SU-DHL-6 (cell line): ENCODE results near the gene CEACAM18.

Experiments
- H2AFZ ChIP-seq: fragments of 200-600 bp; sonication (generic); 2 replicates; pipeline ENCODE4 v1.6.1; 2014; ENCODE audit warnings: low read depth, mild to moderate bottlenecking, moderate library complexity, mixed read lengths, antibody characterized with exemption, low read length; ENCODE audit not compliant: severe bottlenecking
- H3F3A ChIP-seq: fragments of 200-600 bp; shearing (Covaris generic); 2 replicates; pipeline ENCODE4 v1.6.0; 2016; ENCODE audit warnings: antibody characterized with exemption, mild to moderate bottlenecking; ENCODE audit not compliant: insufficient read depth
- H3K27ac ChIP-seq: fragments of 200-600 bp; sonication (generic); 2 replicates; pipeline ENCODE4 v1.5.1; 2016; ENCODE audit warnings: low read depth, mild to moderate bottlenecking, low read length, moderate library complexity, mixed read lengths
- H3K27me3 ChIP-seq: fragments of 200-600 bp; sonication (generic), shearing (Covaris generic); 2 replicates; pipeline ENCODE4 v1.6.0; 2014; ENCODE audit warnings: mild to moderate bottlenecking, low read length
- H3K36me3 ChIP-seq: fragments of 200-600 bp; sonication (generic); 2 replicates; pipeline ENCODE4 v1.6.1; 2014; ENCODE audit warnings: mild to moderate bottlenecking, low read length, mixed read lengths
- H3K4me2 ChIP-seq: fragments of 300-600, 200-600 bp; shearing (Covaris generic), sonication (generic); 2 replicates; pipeline ENCODE4 v1.6.0; 2014; ENCODE audit warnings: low read length, low read depth, mild to moderate bottlenecking; ENCODE audit not compliant: poor library complexity, severe bottlenecking
- H3K4me3 ChIP-seq: fragments of 200-600 bp; sonication (generic); 2 replicates; pipeline ENCODE4 v1.5.1; 2014; ENCODE audit warnings: antibody characterized with exemption, low read length, mild to moderate bottlenecking, mixed read lengths; ENCODE audit not compliant: insufficient read depth, poor library complexity, severe bottlenecking
- H3K79me2 ChIP-seq: fragments of 200-600 bp; sonication (generic); 2 replicates; pipeline ENCODE4 v1.6.1; 2014; ENCODE audit warnings: mild to moderate bottlenecking, low read length, moderate library complexity; ENCODE audit not compliant: insufficient read depth
- H3K9ac ChIP-seq: fragments of 200-600 bp; sonication (generic); 2 replicates; pipeline ENCODE4 v1.7.0; 2014; ENCODE audit warnings: mild to moderate bottlenecking, low read length
- H3K9me2 ChIP-seq: fragments of 200-600 bp; sonication (generic); replicated peaks from 2 replicates; pipeline ENCODE4 v1.6.1; 2014; ENCODE audit warnings: low read length; ENCODE audit not compliant: insufficient read depth
- H3K9me3 ChIP-seq: fragments of 200-600 bp; sonication (generic); 2 replicates; pipeline ENCODE4 v1.6.1; 2014; ENCODE audit warnings: low read length, mixed read lengths; ENCODE audit not compliant: insufficient read depth
- H4K20me1 ChIP-seq: fragments of 200-600 bp; sonication (generic); 2 replicates; pipeline ENCODE4 v1.6.1; 2014; ENCODE audit warnings: low read depth, mild to moderate bottlenecking, antibody characterized with exemption, low read length, moderate library complexity, mixed read lengths
- CTCF ChIP-seq: fragments of 200-600 bp; sonication (generic); IDR thresholded peaks from one replicate; pipeline ENCODE4 v1.5.1; 2017; ENCODE audit warnings: antibody characterized with exemption, mild to moderate bottlenecking, low read length, moderate library complexity; ENCODE audit not compliant: insufficient read depth, poor library complexity, severe bottlenecking
- EZH2phosphoT487 ChIP-seq: fragments of 200-600 bp; sonication (generic), shearing (Covaris generic); conservative IDR thresholded peaks from 2 replicates; pipeline ENCODE4 v1.6.1; 2018; ENCODE audit warnings: mild to moderate bottlenecking, antibody characterized with exemption, low read length, moderate library complexity, mixed read lengths

Gene CEACAM18

GRCh38 chr19:51529301-51529700 is 51.0 kb downstream of the CEACAM18 start:
- Histone ChIP-seq H3K27me3 (no peaks in the 10 kb centered on the region), H3K9me3 (no peaks in the 10 kb centered on the region), H3F3A (no peaks in the 10 kb centered on the region), H3K4me3 (no peak overlapping the region), H3K27ac (no peak overlapping the region), H3K79me2 (no peaks in the 10 kb centered on the region), H3K9me2 (no peaks in the 10 kb centered on the region), H3K9ac (no peak overlapping the region), H2AFZ (no peak overlapping the region), H3K4me2 (no peak overlapping the region), H4K20me1 (no peaks in the 10 kb centered on the region), H3K36me3 (no peaks in the 10 kb centered on the region)
- TF ChIP-seq EZH2phosphoT487, result no peak
- no peak for TF ChIP-seq CTCF

- Histone ChIP-seq H3K9ac (no peak overlapping the region), H4K20me1 (no peaks in the 10 kb centered on the region), H3K27ac (no peak overlapping the region), H3K27me3 (no peaks in the 10 kb centered on the region), H3K4me3 (no peak overlapping the region), H3K36me3 (no peaks in the 10 kb centered on the region), H3F3A (no peaks in the 10 kb centered on the region), H3K9me2 (no peaks in the 10 kb centered on the region), H2AFZ (no peak overlapping the region), H3K79me2 (no peaks in the 10 kb centered on the region), H3K9me3 (no peaks in the 10 kb centered on the region), H3K4me2 (no peak overlapping the region)
- TF ChIP-seq CTCF (no peak), EZH2phosphoT487 (no peak)
These were observed 52.3 kb downstream of the CEACAM18 start for GRCh38 chr19:51530616-51531015.

- H3K27ac ChIP-seq, result no peak within 1 kb of the TSS
- H2AFZ ChIP-seq, result no peak within 1 kb of the TSS
- no peak within 1 kb of the TSS for H3K4me2 ChIP-seq
- no peaks in the 10 kb centered on the region for H3K27me3 ChIP-seq
- no peaks in the 10 kb centered on the region for H3F3A ChIP-seq
- no peaks in the 10 kb centered on the region for H3K9me3 ChIP-seq
- no peaks in the 10 kb centered on the region for H4K20me1 ChIP-seq
- no peaks in the 10 kb centered on the region for H3K79me2 ChIP-seq
- TF ChIP-seq CTCF, result no peak
- no peak for TF ChIP-seq EZH2phosphoT487
- H3K9ac ChIP-seq, result no peak within 1 kb of the TSS
- H3K9me2 ChIP-seq, result no peaks in the 10 kb centered on the region
- no peaks in the 10 kb centered on the region for H3K36me3 ChIP-seq
- no peak within 1 kb of the TSS for H3K4me3 ChIP-seq
These were observed 53.3 kb downstream of the CEACAM18 start, which contains the start of gene SIGLEC6 for GRCh38 chr19:51531349-51532315. SIGLEC6 (minus strand) TSS chr19:51531670; CDS start chr19:51531648, 22 bp downstream.
